ENCODE results near the gene ADGRV1.

ADGRV1 gene

DNA sequence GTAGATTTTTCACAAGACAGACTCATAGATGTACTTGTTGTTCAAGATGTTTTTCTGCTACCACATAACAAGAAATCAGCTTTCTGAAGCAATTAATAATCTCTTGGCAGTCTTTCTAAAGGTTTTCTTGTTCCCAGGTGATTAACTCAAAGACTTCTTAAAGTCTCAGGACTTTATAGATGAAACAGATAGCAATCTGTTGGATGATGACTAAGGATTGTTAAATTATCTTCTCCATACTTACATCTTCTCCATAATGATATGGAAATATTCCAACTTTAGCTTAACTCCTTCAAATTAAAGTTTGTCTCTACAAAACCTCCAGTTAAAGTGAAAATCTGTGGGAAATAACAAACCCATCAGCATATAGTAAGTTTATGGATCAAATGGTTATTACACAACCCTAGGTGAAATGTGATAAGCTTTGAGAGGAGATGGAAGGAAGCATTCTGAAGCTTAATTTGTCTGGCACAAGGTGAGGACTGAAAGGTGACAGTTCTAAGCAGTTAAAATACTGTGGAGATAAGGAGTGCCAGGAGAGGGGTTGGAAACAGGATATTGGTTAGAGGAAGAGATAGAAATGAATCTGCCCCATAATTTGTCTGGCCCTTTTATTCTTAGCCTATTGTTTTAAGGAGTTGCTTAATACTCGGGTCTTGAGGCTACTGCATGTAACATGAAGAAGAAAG, 326.7 kb downstream of the ADGRV1 start:
- Mint-ChIP-seq H3K27me3 (no peaks in the 10 kb centered on the region), H3K9me3 (no peaks in the 10 kb centered on the region), H3K4me3 (no peak overlapping the region), H3K36me3 (ENCODE audit: low read depth) (no peaks in the 10 kb centered on the region), H3K27ac (no peak overlapping the region), H3K4me1 (ENCODE audit: low read depth) (no peaks in the 10 kb centered on the region)
- intact Hi-C loops (cut with micrococcal nuclease) = no loop called here

GRCh38 chr5:90886381-90886780, 327.8 kb downstream of the ADGRV1 start:
- no peaks in the 10 kb centered on the region for H3K4me1 Mint-ChIP-seq (ENCODE audit: low read depth)
- no peaks in the 10 kb centered on the region for H3K36me3 Mint-ChIP-seq (ENCODE audit: low read depth)
- no peaks in the 10 kb centered on the region for H3K27me3 Mint-ChIP-seq
- no peak overlapping the region for H3K4me3 Mint-ChIP-seq
- H3K27ac Mint-ChIP-seq = no peak overlapping the region
- intact Hi-C loops (cut with micrococcal nuclease) = no loop called here
- no peaks in the 10 kb centered on the region for H3K9me3 Mint-ChIP-seq

DNA sequence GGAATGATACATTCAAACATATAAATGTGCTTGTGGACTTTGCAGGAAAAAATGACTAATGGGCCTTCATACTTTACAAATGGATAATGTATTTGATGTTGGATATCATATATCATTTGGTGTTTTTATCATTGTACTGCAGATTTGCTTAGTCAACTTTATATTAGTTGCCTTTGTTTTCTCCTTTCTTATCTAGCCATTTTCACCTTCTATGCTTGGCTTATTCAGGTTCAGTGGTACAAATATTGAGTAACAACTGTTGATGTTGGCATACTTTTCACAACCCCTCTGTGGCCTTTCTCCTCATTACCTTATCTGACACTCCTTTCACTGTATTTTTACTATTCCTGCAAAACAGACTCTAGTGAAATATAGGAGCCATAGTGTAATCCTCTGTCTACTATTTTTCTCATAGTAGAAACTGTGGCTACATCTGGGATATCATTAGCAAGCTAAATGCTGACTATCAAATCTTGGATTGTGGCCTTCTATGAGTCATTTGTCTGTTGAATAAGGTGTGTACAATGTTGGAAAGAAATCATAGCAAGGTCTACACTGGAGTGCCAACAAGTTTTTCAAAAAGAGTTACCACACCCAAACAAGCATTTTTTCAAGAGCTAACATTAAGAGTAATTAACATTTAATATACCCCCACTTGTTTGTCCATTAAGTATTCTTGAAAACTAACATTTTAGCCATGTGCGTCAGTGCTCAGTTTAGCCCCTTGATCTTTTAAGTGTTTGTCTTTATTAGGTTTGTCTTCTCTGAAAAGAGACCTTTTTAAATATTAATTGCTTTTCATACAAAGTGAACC, 330.1 kb downstream of the ADGRV1 start:
- intact Hi-C loops (cut with micrococcal nuclease) = no loop called here
- H3K4me3 Mint-ChIP-seq = no peak overlapping the region
- no peaks in the 10 kb centered on the region for H3K4me1 Mint-ChIP-seq (ENCODE audit: low read depth)
- no peaks in the 10 kb centered on the region for H3K27me3 Mint-ChIP-seq
- H3K9me3 Mint-ChIP-seq = no peaks in the 10 kb centered on the region
- H3K36me3 Mint-ChIP-seq (ENCODE audit: low read depth) = no peaks in the 10 kb centered on the region
- no peak overlapping the region for H3K27ac Mint-ChIP-seq

DNA sequence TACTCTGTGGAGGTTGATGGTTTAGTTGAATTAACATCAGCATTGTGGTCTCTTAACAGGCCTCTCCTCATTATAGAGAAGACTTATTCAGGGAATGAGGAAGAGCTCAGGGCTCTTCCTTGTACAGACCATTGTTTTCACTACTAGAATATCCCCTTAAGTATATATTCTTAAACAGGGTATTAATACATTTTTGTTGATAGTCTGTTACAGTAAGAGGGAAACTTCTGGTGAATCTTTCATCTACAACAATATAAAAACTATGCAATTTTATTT, 330.7 kb downstream of the ADGRV1 start:
- H3K9me3 Mint-ChIP-seq = no peaks in the 10 kb centered on the region
- no peaks in the 10 kb centered on the region for H3K36me3 Mint-ChIP-seq (ENCODE audit: low read depth)
- H3K4me1 Mint-ChIP-seq (ENCODE audit: low read depth) = no peaks in the 10 kb centered on the region
- no peak overlapping the region for H3K27ac Mint-ChIP-seq
- intact Hi-C loops (cut with micrococcal nuclease) = no loop called here
- H3K27me3 Mint-ChIP-seq = no peaks in the 10 kb centered on the region
- no peak overlapping the region for H3K4me3 Mint-ChIP-seq

DNA sequence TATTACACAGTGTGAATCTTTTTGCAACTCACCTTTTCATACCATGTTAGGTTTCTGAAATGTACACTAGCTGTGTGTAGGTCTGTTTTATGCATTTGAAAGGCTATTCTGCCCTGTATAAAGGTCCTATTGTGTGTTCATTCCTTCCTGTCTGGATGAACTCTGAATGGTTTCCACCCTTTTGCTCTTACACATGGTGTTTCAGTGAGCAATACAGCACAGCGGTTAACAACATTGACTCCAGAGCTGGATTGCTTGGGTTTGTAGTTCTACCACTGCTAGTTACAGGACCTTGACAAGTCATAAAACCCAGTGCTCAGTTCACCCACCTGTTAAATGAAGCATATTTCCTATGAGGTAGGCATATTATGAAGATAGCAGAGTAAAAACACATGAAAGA, 331.6 kb downstream of the ADGRV1 start:
- H3K4me3 Mint-ChIP-seq = no peak overlapping the region
- no peaks in the 10 kb centered on the region for H3K27me3 Mint-ChIP-seq
- no peaks in the 10 kb centered on the region for H3K9me3 Mint-ChIP-seq
- H3K27ac Mint-ChIP-seq = no peak overlapping the region
- H3K4me1 Mint-ChIP-seq (ENCODE audit: low read depth) = no peaks in the 10 kb centered on the region
- intact Hi-C loops (cut with micrococcal nuclease) = no loop called here
- no peaks in the 10 kb centered on the region for H3K36me3 Mint-ChIP-seq (ENCODE audit: low read depth)

- Mint-ChIP-seq H3K9me3 (no peaks in the 10 kb centered on the region), H3K4me3 (no peak overlapping the region), H3K4me1 (ENCODE audit: low read depth) (no peaks in the 10 kb centered on the region), H3K27ac (no peak overlapping the region), H3K27me3 (no peaks in the 10 kb centered on the region), H3K36me3 (ENCODE audit: low read depth) (no peaks in the 10 kb centered on the region)
- intact Hi-C loops (cut with micrococcal nuclease) = no loop called here
Observed at GRCh38 chr5:90894866-90895420, 336.3 kb downstream of the ADGRV1 start.

DNA sequence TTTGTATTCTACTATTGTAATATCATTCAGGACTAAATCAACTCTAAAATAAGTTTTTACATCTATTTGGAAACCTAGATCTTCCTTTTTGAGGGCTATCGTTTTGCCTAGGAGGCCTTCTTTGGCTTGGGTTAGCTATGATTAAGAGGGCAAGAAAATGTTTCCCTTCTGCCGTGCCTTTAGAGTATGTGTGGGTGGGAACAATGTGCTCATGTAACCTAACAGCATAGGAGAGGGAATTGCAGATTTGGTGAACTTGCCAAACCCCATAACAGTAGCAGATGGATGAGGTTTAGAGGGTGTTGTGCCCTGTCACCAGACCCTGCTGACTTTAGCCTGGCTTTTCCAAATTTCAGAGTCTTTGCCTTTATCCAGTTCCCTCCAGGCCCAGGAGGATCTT, 339.0 kb downstream of the ADGRV1 start:
- no peaks in the 10 kb centered on the region for H3K27me3 Mint-ChIP-seq
- H3K4me3 Mint-ChIP-seq = no peak overlapping the region
- intact Hi-C loops (cut with micrococcal nuclease) = no loop called here
- H3K27ac Mint-ChIP-seq = no peak overlapping the region
- H3K4me1 Mint-ChIP-seq (ENCODE audit: low read depth) = no peaks in the 10 kb centered on the region
- H3K36me3 Mint-ChIP-seq (ENCODE audit: low read depth) = no peaks in the 10 kb centered on the region
- no peaks in the 10 kb centered on the region for H3K9me3 Mint-ChIP-seq

- Mint-ChIP-seq H3K4me3 (no peak overlapping the region), H3K27me3 (no peaks in the 10 kb centered on the region), H3K9me3 (no peaks in the 10 kb centered on the region), H3K4me1 (ENCODE audit: low read depth) (no peaks in the 10 kb centered on the region), H3K27ac (no peak overlapping the region), H3K36me3 (ENCODE audit: low read depth) (no peaks in the 10 kb centered on the region)
- intact Hi-C loops (cut with micrococcal nuclease) = no loop called here
Observed at GRCh38 chr5:90898326-90899013, 339.9 kb downstream of the ADGRV1 start.

- Mint-ChIP-seq H3K4me3 (no peak overlapping the region), H3K27me3 (no peaks in the 10 kb centered on the region), H3K9me3 (no peaks in the 10 kb centered on the region), H3K27ac (no peak overlapping the region), H3K4me1 (ENCODE audit: low read depth) (no peaks in the 10 kb centered on the region), H3K36me3 (ENCODE audit: low read depth) (no peaks in the 10 kb centered on the region)
- intact Hi-C loops (cut with micrococcal nuclease) = no loop called here
Observed at GRCh38 chr5:90899014-90899604, 340.5 kb downstream of the ADGRV1 start.

GRCh38 chr5:90901261-90901660, 342.7 kb downstream of the ADGRV1 start:
- intact Hi-C loops (cut with micrococcal nuclease) = no loop called here
- no peak overlapping the region for H3K4me3 Mint-ChIP-seq

GRCh38 chr5:90902170-90902569, 343.6 kb downstream of the ADGRV1 start:
- Mint-ChIP-seq H3K27me3 (no peaks in the 10 kb centered on the region), H3K4me1 (ENCODE audit: low read depth) (no peaks in the 10 kb centered on the region), H3K9me3 (no peaks in the 10 kb centered on the region), H3K27ac (no peak overlapping the region), H3K36me3 (ENCODE audit: low read depth) (no peaks in the 10 kb centered on the region), H3K4me3 (no peak overlapping the region)
- intact Hi-C loops (cut with micrococcal nuclease) = no loop called here

More at GRCh38 chr5:90901261-90901660, 342.7 kb downstream of the ADGRV1 start:
- Mint-ChIP-seq H3K27ac (no peak overlapping the region), H3K4me1 (ENCODE audit: low read depth) (no peaks in the 10 kb centered on the region), H3K27me3 (no peaks in the 10 kb centered on the region), H3K9me3 (no peaks in the 10 kb centered on the region), H3K36me3 (ENCODE audit: low read depth) (no peaks in the 10 kb centered on the region)

GRCh38 chr5:90902651-90903386, 344.2 kb downstream of the ADGRV1 start:
- no peaks in the 10 kb centered on the region for H3K36me3 Mint-ChIP-seq (ENCODE audit: low read depth)
- no peaks in the 10 kb centered on the region for H3K9me3 Mint-ChIP-seq
- intact Hi-C loops (cut with micrococcal nuclease) = no loop called here
- no peaks in the 10 kb centered on the region for H3K27me3 Mint-ChIP-seq
- H3K4me3 Mint-ChIP-seq = no peak overlapping the region
- H3K4me1 Mint-ChIP-seq (ENCODE audit: low read depth) = no peaks in the 10 kb centered on the region
- no peak overlapping the region for H3K27ac Mint-ChIP-seq

DNA sequence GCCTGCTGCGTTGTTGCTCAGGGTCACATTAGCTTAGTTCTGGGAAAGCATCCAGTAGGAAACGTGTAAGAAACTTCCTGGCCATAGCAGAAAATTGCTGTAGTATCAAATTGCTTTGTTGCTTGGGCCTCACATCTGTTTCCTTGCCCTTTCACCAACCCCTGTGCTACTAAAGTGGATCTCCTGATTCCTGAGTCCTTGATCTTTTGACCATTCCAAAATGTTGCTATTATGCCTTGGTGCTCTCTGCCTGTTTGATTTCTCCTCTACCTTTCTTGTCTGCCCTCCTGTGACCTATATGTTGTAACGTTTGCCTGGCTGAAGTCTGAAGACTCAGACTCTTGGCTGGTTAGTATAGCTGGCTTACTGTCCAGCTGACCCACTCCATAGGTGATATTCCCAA, 350.5 kb downstream of the ADGRV1 start:
- Mint-ChIP-seq H3K36me3 (ENCODE audit: low read depth) (no peaks in the 10 kb centered on the region), H3K9me3 (no peaks in the 10 kb centered on the region), H3K4me1 (ENCODE audit: low read depth) (no peaks in the 10 kb centered on the region), H3K27me3 (no peaks in the 10 kb centered on the region), H3K27ac (no peak overlapping the region), H3K4me3 (no peak overlapping the region)
- intact Hi-C loops (cut with micrococcal nuclease) = no loop called here

Measured in dendritic cell treated with granulocyte-macrophage colony-stimulating factor and Interleukin-4, amounts not matched to agents 40 ng/mL and 50 ng/mL, for 4 days (primary cell).